GDM1 (cell line): ENCODE measurements around the gene MRPL51.
A peak's percentile ranks its signal among the peaks of the same experiment; 100 is the strongest.

Experiments
- DNase-seq: peaks from one replicate; lab custom pipeline; 2025; lab: John Stamatoyannopoulos, UW

The MRPL51 gene

DNA sequence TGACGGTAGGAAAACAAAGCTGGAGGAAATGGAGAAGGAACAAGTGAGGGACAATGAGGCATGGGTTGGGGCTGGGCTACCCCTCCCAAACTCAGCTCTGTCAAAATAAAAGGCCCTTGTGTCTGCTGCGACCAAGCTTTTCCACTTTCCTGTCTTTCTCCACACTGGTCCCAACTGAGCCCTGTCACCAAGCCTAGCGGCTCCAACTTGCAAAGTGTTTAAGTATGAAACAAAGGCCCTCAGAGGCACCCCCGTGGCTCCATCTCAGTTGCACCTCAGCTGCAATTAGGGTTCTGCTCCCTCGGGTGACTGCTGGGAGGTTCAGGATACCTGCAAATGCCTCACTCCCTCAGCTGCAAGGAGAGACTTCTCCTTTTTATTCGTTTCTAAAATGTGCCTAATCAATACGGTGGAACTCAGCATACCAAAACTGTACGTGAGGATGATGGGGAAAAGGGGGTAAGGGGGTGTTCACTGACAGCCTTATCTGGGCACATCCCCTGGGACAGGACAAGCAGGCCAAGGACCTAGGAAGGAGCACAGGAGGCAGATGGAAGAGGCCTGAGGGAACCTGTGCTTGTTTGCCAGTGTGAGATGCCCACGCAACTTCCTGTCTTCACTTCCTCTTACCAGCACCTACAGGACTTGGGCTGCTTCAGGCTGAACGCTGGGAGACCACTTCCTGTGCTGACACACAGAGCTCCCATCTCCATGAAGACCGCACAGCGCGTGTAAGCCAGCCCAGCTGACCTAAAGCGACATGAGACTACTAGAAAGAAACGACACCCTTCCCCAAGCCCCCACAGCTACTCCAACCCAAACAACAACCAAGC, 31.4 kb downstream of the MRPL51 start:
- DNase-seq: peak; percentile 91

DNA sequence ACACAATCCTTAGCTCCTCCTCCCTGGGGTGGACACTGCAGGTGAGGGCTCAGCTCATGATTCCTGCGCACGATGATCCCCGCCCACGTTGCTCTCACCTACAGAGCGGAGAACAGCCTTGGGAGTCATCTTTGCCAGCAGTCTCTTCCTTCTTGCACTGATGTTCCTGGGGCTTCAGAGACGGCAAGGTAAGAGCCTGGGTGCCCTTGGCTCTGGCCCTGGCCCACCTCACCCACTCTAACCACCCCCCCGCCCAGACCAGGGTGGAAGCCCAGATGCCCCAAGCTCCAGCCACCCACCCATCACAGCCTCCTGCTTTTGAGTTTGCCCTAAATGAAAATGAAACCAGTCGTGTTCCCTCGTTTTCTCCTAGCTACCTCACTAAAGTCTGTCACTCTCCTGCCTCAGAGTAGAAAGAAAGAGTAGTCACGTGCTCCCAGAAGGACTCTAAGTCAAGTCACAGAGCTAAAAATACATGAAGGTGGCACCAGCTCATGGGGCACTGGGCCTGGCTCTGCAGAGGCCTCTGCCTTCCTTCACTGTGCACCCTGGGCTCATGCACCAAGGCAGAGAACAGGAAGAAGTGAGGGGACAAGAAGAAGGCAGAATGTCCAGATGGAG, 32.2 kb downstream of the MRPL51 start:
- DNase-seq: no peak

DNA sequence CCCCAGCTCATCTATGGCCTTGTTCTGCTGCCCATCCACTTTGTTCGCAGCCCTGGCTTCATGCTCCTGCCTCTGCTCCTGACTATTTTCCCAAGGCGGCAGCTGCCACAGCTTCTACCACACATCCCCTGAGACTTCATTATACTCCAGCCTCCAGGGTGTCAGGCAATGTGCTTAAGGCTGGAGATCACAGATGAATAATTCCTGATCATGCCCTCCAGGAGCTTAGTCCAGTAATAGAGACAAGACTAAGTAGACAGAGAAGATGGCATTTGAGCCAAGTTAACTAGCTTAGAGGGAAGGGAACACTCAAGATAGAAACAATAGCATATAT, 34.1 kb downstream of the MRPL51 start:
- DNase-seq: no peak

GRCh38 chr12:6458281-6459003, 34.6 kb downstream of the MRPL51 start:
- DNase-seq: no peak

GRCh38 chr12:6457220-6457945, 35.7 kb downstream of the MRPL51 start:
- no peak for DNase-seq

- no peak for DNase-seq
Measured at GRCh38 chr12:6452944-6453630, 40.0 kb downstream of the MRPL51 start.

GRCh38 chr12:6452245-6452943, 40.7 kb downstream of the MRPL51 start:
- DNase-seq: no peak

- peak; percentile 58 for DNase-seq
Measured at GRCh38 chr12:6451348-6452244, 41.5 kb downstream of the MRPL51 start, which contains the start of gene TAPBPL. Gene TAPBPL, plus strand, starts transcription at chr12:6452042. Its CDS starts 207 bp downstream, at chr12:6452249.

GRCh38 chr12:6450869-6451347, 42.2 kb downstream of the MRPL51 start:
- DNase-seq: no peak

GRCh38 chr12:6450091-6450868, 42.8 kb downstream of the MRPL51 start:
- DNase-seq: no peak

- DNase-seq: no peak
Measured at GRCh38 chr12:6444704-6445688, 48.1 kb downstream of the MRPL51 start, which contains the start of gene CD27. Gene CD27, plus strand, starts transcription at chr12:6444955. Its CDS starts 141 bp downstream, at chr12:6445096.

- no peak for DNase-seq
Measured at GRCh38 chr12:6444031-6444430, 49.0 kb downstream of the MRPL51 start.

DNA sequence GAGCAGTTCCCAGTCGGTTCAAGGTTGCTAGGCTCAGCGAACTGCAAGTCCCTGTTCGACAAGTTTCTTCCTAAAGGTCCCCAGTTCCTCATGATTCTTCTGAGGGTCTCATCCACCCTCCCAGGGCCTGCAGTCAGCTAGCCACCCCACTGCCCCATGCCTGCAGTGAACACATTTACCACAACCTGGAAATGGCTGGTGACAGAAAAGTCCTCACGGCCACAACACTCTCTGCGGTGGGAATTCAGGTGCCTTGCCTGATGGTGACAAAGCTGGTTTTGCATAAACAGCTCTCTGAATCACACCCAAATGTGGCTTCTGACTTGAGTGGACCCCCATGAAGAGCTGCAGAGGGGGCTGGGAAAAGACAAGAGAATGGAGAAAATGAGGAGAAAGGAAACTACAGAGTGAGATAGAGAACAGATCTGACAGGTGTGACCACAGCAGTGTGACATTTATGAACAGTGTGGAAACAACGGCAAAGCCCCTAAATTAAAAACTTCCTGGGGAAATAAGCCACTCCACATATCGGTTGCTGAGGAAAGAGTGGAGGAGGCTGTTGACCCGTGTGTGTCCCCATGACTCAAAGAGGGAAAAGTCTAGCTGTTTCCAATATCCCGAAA, 49.6 kb downstream of the MRPL51 start:
- DNase-seq: no peak

DNA sequence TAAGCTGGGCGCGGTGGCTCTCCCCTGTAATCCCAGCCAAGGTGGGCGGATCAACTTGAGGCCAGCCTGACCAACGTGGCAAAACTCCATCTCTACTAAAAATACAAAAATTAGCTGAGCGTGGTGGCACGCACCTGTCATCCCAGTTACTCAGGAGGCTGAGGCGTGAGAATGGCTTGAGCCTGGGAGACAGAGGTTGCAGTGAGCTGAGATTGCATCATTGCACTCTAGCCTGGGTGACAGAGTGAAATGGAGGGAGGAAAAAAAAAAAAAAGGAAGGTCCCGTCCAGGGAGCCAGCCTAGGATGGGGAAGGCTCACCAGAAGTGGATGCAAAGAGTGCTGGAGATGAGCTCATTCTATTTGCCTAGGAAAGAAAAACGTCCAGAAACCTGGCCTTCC, 50.2 kb downstream of the MRPL51 start:
- DNase-seq: no peak
